ENCODE measurements around the gene NMNAT1.
"Not testable (repeated sequence)": the region's sequence is repeated elsewhere in the genome, so short reads cannot be mapped to it uniquely, and the experiment has no call there.

The NMNAT1 gene

DNA sequence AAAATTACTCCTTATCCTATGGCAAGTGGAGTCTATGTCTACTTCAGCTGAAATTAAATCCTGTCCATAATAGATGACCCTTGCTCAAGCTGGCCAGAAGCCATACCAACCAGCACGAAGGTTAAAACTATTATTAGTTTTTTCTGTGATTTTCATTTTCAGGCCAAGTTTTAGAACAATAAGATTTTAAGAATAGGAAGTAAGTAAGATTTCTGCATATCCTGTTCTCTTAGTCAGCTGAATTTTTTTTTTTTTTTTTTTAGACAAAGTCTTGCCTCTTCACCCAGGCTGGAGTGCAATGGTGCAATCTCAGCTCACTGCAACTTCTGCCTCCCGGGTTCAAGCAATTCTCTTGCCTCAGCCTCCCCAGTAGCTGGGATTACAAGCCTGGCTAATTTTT, 47.7 kb downstream of the NMNAT1 start:
- Histone ChIP-seq H3K27ac (ENCODE audit: low read depth, low read length) (no peak overlapping the region), H3K9me3 (ENCODE audit: control insufficient read depth, insufficient read depth, low read length) (no peaks in the 10 kb centered on the region), H3K9ac (ENCODE audit: low read depth, low read length) (no peak overlapping the region)

DNA sequence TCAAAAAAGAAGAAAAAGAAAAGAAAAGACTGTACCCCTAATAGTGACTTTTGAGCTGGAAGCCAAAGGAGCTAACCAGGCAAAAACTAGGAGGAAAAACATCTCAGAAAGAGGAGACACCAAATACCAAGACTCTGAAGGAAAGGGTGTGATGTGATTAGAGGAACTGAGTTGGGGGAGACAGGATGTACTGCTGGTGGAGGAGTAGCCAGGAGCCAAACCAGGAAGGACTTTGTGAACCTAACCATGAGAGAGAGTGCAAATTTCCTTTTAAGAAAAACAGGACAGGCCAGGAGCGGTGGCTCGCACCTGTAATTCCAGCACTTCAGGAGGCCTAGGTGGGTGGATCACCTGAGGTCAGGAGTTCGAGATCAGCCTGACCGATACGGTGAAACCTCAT, 49.6 kb downstream of the NMNAT1 start:
- no peak overlapping the region for H3K9ac ChIP-seq (ENCODE audit: low read depth, low read length)
- H3K27me3 ChIP-seq (ENCODE audit: control insufficient read depth, insufficient read depth, low read length): peaks cover 18% of the 10 kb centered on the region
- no peaks in the 10 kb centered on the region for H3K36me3 ChIP-seq (ENCODE audit: control insufficient read depth, insufficient read depth, low read length)
- H3K9me3 ChIP-seq (ENCODE audit: control insufficient read depth, insufficient read depth, low read length): no peaks in the 10 kb centered on the region
- H3K4me3 ChIP-seq (ENCODE audit: low read depth, low read length): no peak overlapping the region
- no peaks in the 10 kb centered on the region for H3K4me1 ChIP-seq (ENCODE audit: control insufficient read depth, insufficient read depth, low read length)
- H3K27ac ChIP-seq (ENCODE audit: low read depth, low read length): no peak overlapping the region

More for the DNA sequence above, 47.7 kb downstream of the NMNAT1 start:
- Histone ChIP-seq H3K36me3 (ENCODE audit: control insufficient read depth, insufficient read depth, low read length) (no peaks in the 10 kb centered on the region), H3K27me3 (ENCODE audit: control insufficient read depth, insufficient read depth, low read length) (no peaks in the 10 kb centered on the region; the same call in 1 of the 2 replicates), H3K4me1 (ENCODE audit: control insufficient read depth, insufficient read depth, low read length) (no peaks in the 10 kb centered on the region), H3K4me3 (ENCODE audit: low read depth, low read length) (no peak overlapping the region)

DNA sequence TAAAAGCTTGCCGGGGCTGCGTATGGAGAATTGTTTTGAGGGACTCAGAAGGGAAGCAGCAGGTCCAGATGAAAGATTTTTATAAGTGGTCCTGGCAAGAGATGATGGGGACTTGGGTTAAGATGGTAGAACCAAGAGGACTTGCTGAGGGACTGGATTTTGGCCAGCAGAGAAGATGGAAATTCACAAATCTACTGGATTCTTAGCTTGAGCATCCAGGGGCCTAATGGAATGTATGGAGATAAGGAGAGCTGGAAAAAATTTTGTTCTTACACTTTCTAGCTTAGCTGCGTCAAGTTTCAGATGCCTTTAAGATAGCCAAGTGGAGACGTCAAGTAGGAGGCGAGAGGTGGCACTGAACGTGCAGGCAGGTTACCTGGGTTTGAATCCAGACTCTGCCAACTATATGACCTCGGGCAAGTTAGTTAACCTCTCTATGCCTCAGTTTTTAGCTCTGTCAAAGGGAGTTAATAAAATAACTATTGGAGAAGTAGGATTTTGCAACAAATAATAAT, 50.3 kb downstream of the NMNAT1 start:
- no peak overlapping the region for H3K9ac ChIP-seq (ENCODE audit: low read depth, low read length)
- H3K27ac ChIP-seq (ENCODE audit: low read depth, low read length): no peak overlapping the region
- H3K9me3 ChIP-seq (ENCODE audit: control insufficient read depth, insufficient read depth, low read length): no peaks in the 10 kb centered on the region
- no peaks in the 10 kb centered on the region for H3K36me3 ChIP-seq (ENCODE audit: control insufficient read depth, insufficient read depth, low read length)
- no peaks in the 10 kb centered on the region for H3K4me1 ChIP-seq (ENCODE audit: control insufficient read depth, insufficient read depth, low read length)
- peaks cover 25% of the 10 kb centered on the region for H3K27me3 ChIP-seq (ENCODE audit: control insufficient read depth, insufficient read depth, low read length)
- no peak overlapping the region for H3K4me3 ChIP-seq (ENCODE audit: low read depth, low read length)

DNA sequence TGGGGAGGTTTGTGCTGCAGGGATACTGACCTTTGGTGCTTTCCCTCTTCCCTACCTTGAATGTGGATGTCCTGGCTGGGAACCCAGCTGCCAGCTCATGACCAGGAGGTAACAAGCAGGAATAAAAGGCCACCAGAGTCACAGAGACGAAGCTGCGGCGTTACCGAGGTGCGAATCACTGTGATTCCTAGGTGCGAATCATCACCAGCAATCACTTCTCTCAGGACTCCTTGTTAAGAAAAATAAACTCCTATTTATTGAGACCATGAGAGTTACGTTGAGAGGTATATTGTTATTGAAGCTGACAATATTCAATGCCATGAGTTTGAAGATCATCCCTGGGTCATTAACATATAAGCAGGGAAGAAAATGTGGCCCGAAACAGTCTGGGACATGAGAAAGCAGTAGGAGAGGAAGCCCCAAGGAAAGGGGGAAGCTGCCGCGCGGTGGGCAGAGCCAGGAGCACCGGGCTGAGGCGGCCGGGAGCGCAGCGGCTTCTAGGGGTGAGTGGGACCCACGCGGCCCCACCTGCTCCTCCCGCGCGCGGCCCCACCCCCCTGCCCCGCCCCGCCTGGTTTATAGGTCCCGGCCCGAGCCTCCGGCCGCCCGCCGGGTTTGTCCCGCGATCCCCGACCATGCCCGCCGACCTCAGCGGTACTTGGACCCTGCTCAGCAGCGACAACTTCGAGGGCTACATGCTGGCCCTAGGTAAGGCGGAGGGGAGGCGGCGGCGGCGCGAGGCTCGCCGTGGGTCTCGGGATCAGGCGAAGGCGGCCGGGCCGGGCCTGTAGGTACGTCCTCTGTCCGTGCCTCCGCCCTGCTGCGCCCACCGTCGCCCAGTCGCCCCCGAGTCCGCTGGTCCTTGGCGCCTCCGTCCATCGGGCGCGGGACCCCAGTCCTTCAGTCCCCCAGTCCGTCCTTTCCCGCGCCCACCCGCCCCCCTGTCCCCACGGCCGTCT, 53.6 kb downstream of the NMNAT1 start, which contains the start of gene RBP7:
Gene RBP7, plus strand, starts transcription at position 605 of the 959 bp plus-strand sequence. Its CDS starts 31 bp downstream, at position 636.
- no peaks in the 10 kb centered on the region for H3K4me1 ChIP-seq (ENCODE audit: control insufficient read depth, insufficient read depth, low read length)
- H3K4me3 ChIP-seq (ENCODE audit: low read depth, low read length): peak within 1 kb of the TSS; percentile 64
- no peaks in the 10 kb centered on the region for H3K9me3 ChIP-seq (ENCODE audit: control insufficient read depth, insufficient read depth, low read length)
- no peaks in the 10 kb centered on the region for H3K36me3 ChIP-seq (ENCODE audit: control insufficient read depth, insufficient read depth, low read length)
- H3K27ac ChIP-seq (ENCODE audit: low read depth, low read length): no peak within 1 kb of the TSS
- H3K9ac ChIP-seq (ENCODE audit: low read depth, low read length): no peak within 1 kb of the TSS
- H3K27me3 ChIP-seq (ENCODE audit: control insufficient read depth, insufficient read depth, low read length): peaks cover 29% of the 10 kb centered on the region

DNA sequence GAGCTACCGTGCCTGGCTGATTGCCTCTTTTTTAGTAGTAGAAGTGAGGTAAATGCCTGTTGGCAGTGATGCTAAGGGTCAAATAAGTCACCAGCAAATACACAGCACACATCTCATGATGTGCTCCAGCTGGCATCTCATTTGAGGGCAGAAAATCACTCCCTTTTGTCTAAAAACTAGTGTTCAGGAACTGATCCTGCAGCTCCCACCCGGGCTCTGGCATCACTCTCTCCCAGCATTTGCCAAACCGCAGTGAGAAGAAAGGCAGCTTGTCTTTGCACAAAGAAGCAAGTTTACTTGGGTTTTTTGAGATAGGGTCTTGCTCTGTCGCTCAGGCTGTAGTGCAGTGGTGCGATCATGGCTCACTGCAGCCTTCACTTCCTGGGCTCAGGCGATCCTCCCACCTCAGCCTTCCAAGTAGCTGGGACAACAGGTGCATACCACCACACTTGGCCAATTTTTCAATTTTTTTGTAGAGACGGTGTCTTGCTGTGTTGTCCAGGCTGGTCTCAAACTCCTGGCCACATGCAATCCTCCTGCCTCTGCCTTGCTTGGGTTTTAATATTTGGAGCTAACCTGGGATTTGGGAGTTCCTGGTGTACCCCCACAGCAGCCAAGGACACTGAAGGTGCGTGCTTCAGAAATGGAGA, 57.9 kb downstream of the NMNAT1 start:
- Histone ChIP-seq H3K27me3 (ENCODE audit: control insufficient read depth, insufficient read depth, low read length) (peaks cover 28% of the 10 kb centered on the region), H3K36me3 (ENCODE audit: control insufficient read depth, insufficient read depth, low read length) (no peaks in the 10 kb centered on the region), H3K9me3 (ENCODE audit: control insufficient read depth, insufficient read depth, low read length) (no peaks in the 10 kb centered on the region), H3K9ac (ENCODE audit: low read depth, low read length) (no peak overlapping the region), H3K4me3 (ENCODE audit: low read depth, low read length) (no peak overlapping the region), H3K4me1 (ENCODE audit: control insufficient read depth, insufficient read depth, low read length) (no peaks in the 10 kb centered on the region), H3K27ac (ENCODE audit: low read depth, low read length) (no peak overlapping the region)

DNA sequence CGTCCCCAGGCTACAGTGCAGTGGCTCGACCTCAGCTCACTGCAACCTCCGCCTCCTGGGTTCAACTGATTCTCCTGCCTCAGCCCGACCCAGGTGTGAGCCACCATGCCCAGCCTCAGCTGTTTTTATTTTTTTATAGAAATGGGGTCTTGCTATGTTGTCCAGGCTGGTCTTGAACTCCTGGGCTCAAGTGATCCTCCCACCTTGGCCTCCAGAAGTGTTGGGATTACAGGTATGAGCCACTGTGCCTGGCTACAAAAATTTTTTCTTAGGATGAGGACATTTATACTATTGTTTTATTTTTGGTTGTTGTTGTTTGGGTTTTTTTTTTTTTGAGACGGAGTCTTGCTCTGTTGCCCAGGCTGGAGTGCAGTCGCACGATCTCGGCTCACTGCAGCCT, 62.0 kb downstream of the NMNAT1 start:
- not testable (repeated sequence) for H3K4me1 ChIP-seq (ENCODE audit: control insufficient read depth, insufficient read depth, low read length); H3K4me3 ChIP-seq (ENCODE audit: low read depth, low read length); H3K27ac ChIP-seq (ENCODE audit: low read depth, low read length); H3K9me3 ChIP-seq (ENCODE audit: control insufficient read depth, insufficient read depth, low read length); H3K9ac ChIP-seq (ENCODE audit: low read depth, low read length); H3K27me3 ChIP-seq (ENCODE audit: control insufficient read depth, insufficient read depth, low read length); H3K36me3 ChIP-seq (ENCODE audit: control insufficient read depth, insufficient read depth, low read length)

DNA sequence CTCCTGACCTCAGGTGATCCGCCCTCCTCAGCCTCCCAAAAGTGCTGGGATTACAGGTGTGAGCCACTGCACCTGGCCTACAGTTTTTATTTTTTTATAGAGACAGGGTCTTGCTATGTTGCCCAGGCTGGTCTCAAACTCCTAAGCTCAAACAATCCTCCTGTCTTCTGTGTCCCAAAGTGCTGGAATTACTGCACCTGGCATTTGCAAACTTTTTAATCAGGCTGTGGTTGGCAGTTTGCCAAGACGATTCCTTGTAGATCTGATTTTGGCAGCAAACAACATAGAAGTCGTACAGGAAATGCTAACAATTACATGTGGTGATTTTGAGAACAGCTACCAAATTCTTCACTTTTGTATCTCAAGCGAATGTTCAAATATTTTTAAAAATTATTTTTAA, 63.9 kb downstream of the NMNAT1 start:
- H3K27me3 ChIP-seq (ENCODE audit: control insufficient read depth, insufficient read depth, low read length): no peaks in the 10 kb centered on the region
- no peak overlapping the region for H3K4me3 ChIP-seq (ENCODE audit: low read depth, low read length)
- no peaks in the 10 kb centered on the region for H3K9me3 ChIP-seq (ENCODE audit: control insufficient read depth, insufficient read depth, low read length)
- H3K36me3 ChIP-seq (ENCODE audit: control insufficient read depth, insufficient read depth, low read length): no peaks in the 10 kb centered on the region
- no peak overlapping the region for H3K9ac ChIP-seq (ENCODE audit: low read depth, low read length)
- no peaks in the 10 kb centered on the region for H3K4me1 ChIP-seq (ENCODE audit: control insufficient read depth, insufficient read depth, low read length)
- no peak overlapping the region for H3K27ac ChIP-seq (ENCODE audit: low read depth, low read length)

DNA sequence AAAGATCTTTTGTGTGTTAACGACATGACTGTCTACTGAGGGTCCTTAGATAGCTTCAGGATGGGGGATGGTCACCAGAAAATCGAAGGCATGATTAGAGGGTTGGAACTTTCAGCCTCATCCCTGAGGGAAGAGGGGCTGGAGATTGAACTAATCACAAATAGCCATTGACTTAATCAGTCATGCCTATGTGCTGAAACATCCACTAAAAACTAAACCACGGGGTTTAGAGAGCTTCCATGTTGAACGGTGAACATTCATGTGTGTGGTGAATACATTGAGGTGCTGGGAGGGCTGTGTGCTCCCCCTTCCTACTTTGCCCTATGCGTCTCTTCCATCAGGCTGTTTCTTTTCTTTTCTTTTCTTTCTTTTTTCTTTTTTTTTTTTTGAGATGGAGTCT, 70.7 kb downstream of the NMNAT1 start:
- Histone ChIP-seq H3K27me3 (ENCODE audit: control insufficient read depth, insufficient read depth, low read length) (no peaks in the 10 kb centered on the region), H3K36me3 (ENCODE audit: control insufficient read depth, insufficient read depth, low read length) (no peaks in the 10 kb centered on the region), H3K4me3 (ENCODE audit: low read depth, low read length) (no peak overlapping the region), H3K9ac (ENCODE audit: low read depth, low read length) (no peak overlapping the region), H3K27ac (ENCODE audit: low read depth, low read length) (no peak overlapping the region), H3K9me3 (ENCODE audit: control insufficient read depth, insufficient read depth, low read length) (no peaks in the 10 kb centered on the region), H3K4me1 (ENCODE audit: control insufficient read depth, insufficient read depth, low read length) (no peaks in the 10 kb centered on the region)

DNA sequence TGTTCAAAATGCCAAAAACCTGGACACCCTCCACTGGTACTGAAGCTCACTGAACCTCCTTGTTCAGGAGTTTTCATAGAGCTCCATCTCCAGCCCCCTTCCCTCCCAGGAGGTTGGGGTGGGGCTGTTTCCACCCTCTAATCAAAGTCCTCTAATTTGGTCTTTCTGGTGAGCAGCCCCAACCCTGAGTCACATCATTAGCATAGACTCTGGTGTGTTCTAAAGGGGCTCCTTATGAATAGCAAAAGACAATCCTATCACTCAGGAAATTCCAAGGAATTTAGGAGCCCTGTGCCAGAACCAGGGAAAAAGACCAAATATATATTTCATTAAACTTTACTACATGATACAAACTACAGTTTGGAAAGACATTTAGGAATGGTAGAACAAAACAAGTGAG, 76.3 kb downstream of the NMNAT1 start:
- H3K4me3 ChIP-seq (ENCODE audit: low read depth, low read length): no peak overlapping the region
- H3K36me3 ChIP-seq (ENCODE audit: control insufficient read depth, insufficient read depth, low read length): no peaks in the 10 kb centered on the region
- no peak overlapping the region for H3K27ac ChIP-seq (ENCODE audit: low read depth, low read length)
- H3K9me3 ChIP-seq (ENCODE audit: control insufficient read depth, insufficient read depth, low read length): no peaks in the 10 kb centered on the region
- no peak overlapping the region for H3K9ac ChIP-seq (ENCODE audit: low read depth, low read length)
- no peaks in the 10 kb centered on the region for H3K27me3 ChIP-seq (ENCODE audit: control insufficient read depth, insufficient read depth, low read length)
- H3K4me1 ChIP-seq (ENCODE audit: control insufficient read depth, insufficient read depth, low read length): no peaks in the 10 kb centered on the region

DNA sequence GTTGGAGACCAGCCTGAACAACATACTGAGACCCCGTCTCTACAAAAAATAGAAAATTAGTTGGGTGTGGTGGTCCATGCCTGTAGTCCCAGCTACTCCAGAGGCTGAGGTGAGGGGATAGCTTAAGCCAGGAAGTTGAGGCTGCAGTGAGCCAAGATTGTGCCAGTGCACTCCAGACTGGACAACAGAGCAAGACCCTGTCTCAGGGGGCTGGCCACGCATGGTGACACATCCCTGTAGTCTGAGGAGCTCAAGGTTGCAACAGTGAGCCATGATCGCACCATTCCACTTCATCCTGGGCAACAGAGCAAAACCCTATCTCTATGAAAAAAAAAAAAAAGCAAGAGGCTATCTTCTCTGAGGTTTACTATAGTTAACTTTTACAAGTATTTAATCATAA, 76.8 kb downstream of the NMNAT1 start:
- no peak overlapping the region for H3K27ac ChIP-seq (ENCODE audit: low read depth, low read length)
- H3K4me1 ChIP-seq (ENCODE audit: control insufficient read depth, insufficient read depth, low read length): no peaks in the 10 kb centered on the region
- no peak overlapping the region for H3K9ac ChIP-seq (ENCODE audit: low read depth, low read length)
- no peaks in the 10 kb centered on the region for H3K36me3 ChIP-seq (ENCODE audit: control insufficient read depth, insufficient read depth, low read length)
- H3K4me3 ChIP-seq (ENCODE audit: low read depth, low read length): no peak overlapping the region
- no peaks in the 10 kb centered on the region for H3K9me3 ChIP-seq (ENCODE audit: control insufficient read depth, insufficient read depth, low read length)
- H3K27me3 ChIP-seq (ENCODE audit: control insufficient read depth, insufficient read depth, low read length): no peaks in the 10 kb centered on the region

DNA sequence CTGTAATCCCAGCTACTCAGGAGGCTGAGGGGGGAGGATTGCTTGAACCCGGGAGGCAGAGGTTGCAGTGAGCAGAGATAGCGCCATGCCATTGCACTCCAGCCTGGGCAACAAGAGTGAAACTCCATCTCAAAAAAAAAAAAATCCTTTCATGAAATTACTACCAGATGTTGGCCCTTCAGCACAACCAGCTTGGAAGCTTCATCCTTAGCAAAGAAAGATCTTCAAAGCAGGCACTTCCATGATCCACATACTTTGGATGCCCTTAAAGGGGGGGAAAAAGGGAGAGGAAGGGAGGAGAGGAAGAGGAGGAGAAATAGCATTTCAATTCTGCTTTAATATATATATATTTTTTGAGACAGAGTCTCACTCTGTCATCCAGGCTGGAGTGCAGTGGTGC, 77.4 kb downstream of the NMNAT1 start:
- H3K9ac ChIP-seq (ENCODE audit: low read depth, low read length); H3K36me3 ChIP-seq (ENCODE audit: control insufficient read depth, insufficient read depth, low read length); H3K27ac ChIP-seq (ENCODE audit: low read depth, low read length); H3K27me3 ChIP-seq (ENCODE audit: control insufficient read depth, insufficient read depth, low read length); H3K4me3 ChIP-seq (ENCODE audit: low read depth, low read length); H3K9me3 ChIP-seq (ENCODE audit: control insufficient read depth, insufficient read depth, low read length); H3K4me1 ChIP-seq (ENCODE audit: control insufficient read depth, insufficient read depth, low read length): not testable (repeated sequence)

All from HUES48 (cell line).